Measurements from ENCODE around the gene PFDN6.
"Not testable (repeated sequence)": the region's sequence is repeated elsewhere in the genome, so short reads cannot be mapped to it uniquely, and the experiment has no call there.

Gene PFDN6

DNA sequence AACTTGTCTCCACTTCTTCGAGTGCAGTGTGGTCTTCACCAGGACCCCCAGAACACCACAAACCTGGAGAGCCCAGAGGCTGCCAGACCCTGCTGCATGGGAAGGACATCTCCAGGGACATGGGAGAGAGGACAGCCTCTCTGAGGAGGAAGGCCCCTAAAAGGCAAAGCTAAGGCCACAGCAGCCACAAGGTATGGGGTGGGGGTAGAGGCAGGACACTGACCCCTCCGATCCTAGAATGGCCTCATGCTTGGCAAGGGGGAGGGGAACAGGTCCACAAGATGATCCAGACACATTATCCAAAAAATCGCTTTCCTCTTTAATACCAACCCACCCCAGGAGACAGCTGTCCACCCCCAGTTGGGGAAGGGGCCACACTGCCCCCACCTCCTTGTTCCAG lies 10.6 kb upstream of the PFDN6 start:
- no peak overlapping the region for H3K4me3 ChIP-seq (ENCODE audit: control insufficient read depth, low read depth, low read length)
- DNase-seq (ENCODE audit: low read depth): no peak
- TF ChIP-seq, protein P1, sequence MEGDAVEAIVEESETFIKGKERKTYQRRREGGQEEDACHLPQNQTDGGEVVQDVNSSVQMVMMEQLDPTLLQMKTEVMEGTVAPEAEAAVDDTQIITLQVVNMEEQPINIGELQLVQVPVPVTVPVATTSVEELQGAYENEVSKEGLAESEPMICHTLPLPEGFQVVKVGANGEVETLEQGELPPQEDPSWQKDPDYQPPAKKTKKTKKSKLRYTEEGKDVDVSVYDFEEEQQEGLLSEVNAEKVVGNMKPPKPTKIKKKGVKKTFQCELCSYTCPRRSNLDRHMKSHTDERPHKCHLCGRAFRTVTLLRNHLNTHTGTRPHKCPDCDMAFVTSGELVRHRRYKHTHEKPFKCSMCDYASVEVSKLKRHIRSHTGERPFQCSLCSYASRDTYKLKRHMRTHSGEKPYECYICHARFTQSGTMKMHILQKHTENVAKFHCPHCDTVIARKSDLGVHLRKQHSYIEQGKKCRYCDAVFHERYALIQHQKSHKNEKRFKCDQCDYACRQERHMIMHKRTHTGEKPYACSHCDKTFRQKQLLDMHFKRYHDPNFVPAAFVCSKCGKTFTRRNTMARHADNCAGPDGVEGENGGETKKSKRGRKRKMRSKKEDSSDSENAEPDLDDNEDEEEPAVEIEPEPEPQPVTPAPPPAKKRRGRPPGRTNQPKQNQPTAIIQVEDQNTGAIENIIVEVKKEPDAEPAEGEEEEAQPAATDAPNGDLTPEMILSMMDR (IDR thresholded peaks at IDR 0.05; ENCODE audit: control insufficient read depth, insufficient read depth, low read depth, low read length, missing control alignments): no peak

DNA sequence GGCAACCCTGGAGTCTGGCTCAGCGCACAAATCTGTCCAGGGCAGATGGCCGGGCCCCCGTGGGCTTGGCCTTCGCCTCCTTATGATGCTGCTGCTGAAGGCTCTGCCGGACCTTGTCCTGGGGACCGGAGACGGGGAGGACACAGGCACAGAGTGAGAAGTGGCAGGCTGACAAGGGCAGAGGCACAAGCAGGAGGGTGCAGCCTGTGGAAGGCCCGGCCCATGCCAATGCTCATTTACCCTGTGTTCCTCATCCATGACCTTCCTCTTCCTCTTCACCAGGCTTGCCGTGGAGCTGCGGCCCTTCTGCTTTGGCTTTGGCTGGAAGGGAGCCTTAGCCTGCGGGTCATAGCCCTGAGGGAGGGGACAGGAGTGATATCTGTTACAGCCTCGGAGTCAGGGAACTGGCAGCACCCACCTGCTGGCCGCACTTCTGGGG lies 10.1 kb upstream of the PFDN6 start:
- no peak overlapping the region for H3K4me3 ChIP-seq (ENCODE audit: control insufficient read depth, low read depth, low read length)
- no peak for DNase-seq (ENCODE audit: low read depth)
- TF ChIP-seq, protein P1 (IDR thresholded peaks at IDR 0.05; ENCODE audit: control insufficient read depth, insufficient read depth, low read depth, low read length, missing control alignments): no peak

DNA sequence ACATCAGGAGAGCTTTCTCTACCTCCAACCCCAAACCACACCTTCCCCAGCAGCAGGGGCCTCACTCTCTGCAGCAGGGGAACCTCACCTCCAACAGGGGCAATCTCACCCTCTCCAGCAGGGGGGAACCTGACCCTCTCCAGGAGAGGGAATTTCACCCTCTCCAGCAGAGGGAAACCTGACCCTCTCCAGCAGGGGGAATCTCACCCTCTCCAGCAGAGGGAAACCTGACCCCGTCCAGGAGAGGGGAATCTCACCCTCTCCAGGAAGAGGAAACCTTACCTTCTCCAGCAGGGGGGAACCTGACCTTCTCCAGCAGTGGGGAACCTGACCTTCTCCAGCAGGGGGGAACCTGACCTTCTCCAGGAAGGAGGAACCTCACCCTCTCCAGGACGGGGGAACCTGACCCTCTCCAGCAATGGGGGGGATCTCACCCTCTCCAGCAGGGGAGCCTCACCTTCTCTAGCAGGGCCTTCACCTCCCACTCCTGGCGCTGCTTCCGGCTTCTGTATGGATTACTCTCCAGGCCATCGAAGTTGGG lies 9.4 kb upstream of the PFDN6 start:
- DNase-seq (ENCODE audit: low read depth): no peak
- TF ChIP-seq, protein P1 (IDR thresholded peaks at IDR 0.05; ENCODE audit: control insufficient read depth, insufficient read depth, low read depth, low read length, missing control alignments): peak; percentile 60

DNA sequence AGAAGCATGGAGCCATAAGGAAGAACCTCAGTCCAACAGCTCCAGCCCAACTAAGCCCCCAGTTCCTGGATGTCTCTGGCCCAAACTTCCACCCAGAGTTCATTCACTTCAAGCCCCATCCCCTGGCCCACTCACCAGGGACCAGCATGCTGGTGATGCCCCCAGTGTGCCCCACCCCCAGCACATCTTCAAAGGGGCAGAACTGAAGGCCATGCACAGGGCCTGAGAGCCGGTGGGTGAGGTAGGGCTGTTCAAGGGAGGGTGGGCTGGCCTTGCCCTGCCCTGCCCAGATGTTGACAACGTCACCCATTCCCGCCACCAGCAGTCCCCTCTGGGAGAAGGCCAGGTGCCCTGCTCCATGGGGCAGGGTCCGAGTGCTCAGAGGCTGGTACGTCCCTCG lies 8.9 kb upstream of the PFDN6 start:
- TF ChIP-seq, protein P1 (IDR thresholded peaks at IDR 0.05; ENCODE audit: control insufficient read depth, insufficient read depth, low read depth, low read length, missing control alignments): no peak

More for the DNA sequence above, 9.4 kb upstream of the PFDN6 start:
- H3K4me3 ChIP-seq (ENCODE audit: control insufficient read depth, low read depth, low read length): no peak overlapping the region

DNA sequence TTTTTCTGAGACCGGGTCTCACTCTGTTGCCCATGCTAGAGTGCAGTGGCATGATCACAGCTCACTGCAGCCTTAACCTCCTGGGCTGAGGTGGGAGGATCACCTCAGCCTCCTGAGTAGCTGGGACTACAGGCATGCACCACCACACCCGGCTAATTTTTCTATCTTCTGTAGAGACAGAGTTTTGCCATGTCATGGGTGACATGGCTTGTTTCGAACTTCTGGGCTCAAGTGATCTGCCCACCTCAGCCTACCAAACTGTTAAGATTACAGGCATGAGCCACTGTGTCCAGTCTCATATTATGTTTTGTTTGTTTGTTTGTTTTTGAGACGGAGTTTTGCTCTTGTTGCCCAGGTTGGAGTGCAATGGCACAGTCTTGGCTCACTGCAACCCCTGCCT lies 4.2 kb upstream of the PFDN6 start:
- DNase-seq (ENCODE audit: low read depth); H3K4me3 ChIP-seq (ENCODE audit: control insufficient read depth, low read depth, low read length): not testable (repeated sequence)

More for the DNA sequence above, 8.9 kb upstream of the PFDN6 start:
- DNase-seq (ENCODE audit: low read depth): no peak
- H3K4me3 ChIP-seq (ENCODE audit: control insufficient read depth, low read depth, low read length): no peak overlapping the region

DNA sequence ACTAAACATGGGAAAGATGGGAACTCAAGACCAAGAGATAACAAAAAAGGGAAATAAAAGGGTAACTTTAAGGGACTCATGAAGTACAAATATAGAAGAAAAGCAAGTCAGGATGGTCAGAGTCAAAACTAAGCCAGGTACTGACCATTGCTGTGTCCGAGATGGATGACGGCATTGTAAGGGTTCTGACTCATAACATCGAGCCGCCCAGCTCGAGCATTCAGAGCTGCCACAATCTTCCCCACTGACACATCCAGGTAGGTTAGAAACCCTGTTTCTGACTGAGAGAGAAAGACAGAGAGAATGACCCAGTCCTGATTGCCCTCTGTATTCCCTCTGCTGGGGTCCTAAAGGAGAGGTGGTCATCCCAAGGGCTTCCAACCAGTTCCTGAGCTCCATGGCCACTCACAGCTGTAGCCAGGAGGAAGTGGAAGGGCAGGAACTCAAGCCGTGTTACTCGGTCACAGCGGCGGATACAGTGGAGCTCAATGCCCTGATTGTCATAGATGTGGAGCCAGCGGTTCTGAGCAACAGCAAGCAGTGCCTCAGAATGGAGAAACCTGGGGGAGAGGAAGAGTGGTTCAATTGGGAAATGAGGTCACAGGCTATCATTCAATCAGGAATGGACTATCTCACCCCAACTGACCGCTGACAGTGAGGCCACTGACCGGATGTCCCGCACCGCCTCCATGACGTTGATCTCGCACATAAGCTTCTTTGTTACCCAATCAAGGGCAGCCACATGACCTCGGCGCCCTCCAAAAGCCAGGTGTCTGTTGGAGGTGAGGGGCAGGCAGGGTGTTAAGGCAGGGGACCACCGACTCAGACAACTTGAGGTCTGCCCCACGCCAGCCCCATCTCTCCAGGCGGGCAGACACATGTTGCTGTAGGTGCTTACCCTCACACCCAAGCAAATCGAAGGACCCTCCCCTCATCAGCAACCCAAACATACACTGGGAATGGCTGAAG lies 2.2 kb upstream of the PFDN6 start:
- H3K4me3 ChIP-seq (ENCODE audit: control insufficient read depth, low read depth, low read length): no peak overlapping the region

More for the DNA sequence above, 2.2 kb upstream of the PFDN6 start:
- no peak for DNase-seq (ENCODE audit: low read depth)
- TF ChIP-seq, protein P1 (IDR thresholded peaks at IDR 0.05; ENCODE audit: control insufficient read depth, insufficient read depth, low read depth, low read length, missing control alignments): no peak

All from AG09309 (cell line).